ENCODE measurements around the gene TMEM130. TPM values are rescaled to one million over a fixed set of nuclear protein-coding genes. Genes with fewer than 3 reads are reported as not detected.
"Not testable (repeated sequence)": the region's sequence is repeated elsewhere in the genome, so short reads cannot be mapped to it uniquely, and the experiment has no call there.

The TMEM130 gene
- total and polyA plus RNA-seq, 2 experiments from 2014 or later, result 1.5 to 2.0 TPM

- H3K4me3 ChIP-seq; ATAC-seq; H3K36me3 ChIP-seq (ENCODE audit: insufficient read depth); H3K9me3 Mint-ChIP-seq; H3F3A ChIP-seq (replicated peaks; ENCODE audit: low read depth); H3K79me2 ChIP-seq (replicated peaks; ENCODE audit: insufficient read depth); H4K20me1 ChIP-seq (replicated peaks; ENCODE audit: insufficient read depth); H3K27ac Mint-ChIP-seq; H3K27ac ChIP-seq (ENCODE audit: low read depth); H3K4me1 ChIP-seq (ENCODE audit: insufficient read depth); H2AFZ ChIP-seq; H3K4me3 Mint-ChIP-seq; H3K36me3 Mint-ChIP-seq (ENCODE audit: low read depth); H3K9me2 ChIP-seq (ENCODE audit: insufficient read depth); H3K4me2 ChIP-seq; DNase-seq (ENCODE audit: low spot score): not testable (repeated sequence)
- peaks cover 19% of the 10 kb centered on the region for H3K27me3 Mint-ChIP-seq (ENCODE audit: insufficient read depth, low read depth, poor library complexity)
- peaks cover 12% of the 10 kb centered on the region; the same call in 2 of the 3 replicates for H3K4me1 Mint-ChIP-seq
- H3K27me3 ChIP-seq (ENCODE audit: insufficient read depth), result peaks cover 23% of the 10 kb centered on the region
These were observed 3.8 kb upstream of the TMEM130 start for GRCh38 chr7:98873610-98874009.

DNA sequence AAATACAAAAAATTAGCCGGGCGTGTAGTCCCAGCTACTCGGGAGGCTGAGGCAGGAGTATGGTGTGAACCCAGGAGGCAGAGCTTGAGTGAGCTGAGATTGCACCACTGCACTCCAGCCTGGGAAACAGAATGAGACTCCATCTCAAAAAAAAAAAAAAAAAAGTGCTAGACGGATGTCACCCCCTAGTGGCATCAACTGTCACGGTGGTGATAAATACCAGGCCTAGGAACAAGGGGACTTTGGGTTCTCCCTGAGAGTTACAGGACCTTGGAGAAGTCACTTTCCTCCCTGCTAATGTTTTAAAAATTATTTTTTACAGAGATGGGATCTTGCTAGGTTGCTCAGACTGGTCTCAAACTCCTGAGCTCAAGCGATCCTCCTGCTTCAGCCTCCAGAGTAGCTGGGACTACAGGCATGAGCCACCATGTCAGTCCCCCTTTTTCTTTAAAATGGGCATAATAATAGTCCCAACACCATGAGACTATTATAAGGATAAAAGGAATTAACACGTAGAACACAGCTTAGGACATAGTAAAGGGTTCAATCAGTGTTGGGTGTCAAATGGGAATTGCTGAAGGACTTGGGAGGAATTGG, 2.6 kb upstream of the TMEM130 start:
- no peaks in the 10 kb centered on the region for H3K9me2 ChIP-seq (ENCODE audit: insufficient read depth)
- Mint-ChIP-seq H3K27me3 (ENCODE audit: insufficient read depth, low read depth, poor library complexity) (peaks cover 14% of the 10 kb centered on the region), H3K4me1 (peaks cover 7% of the 10 kb centered on the region; the same call in 2 of the 3 replicates), H3K27ac (no peak overlapping the region), H3K9me3 (no peaks in the 10 kb centered on the region), H3K4me3 (no peak overlapping the region), H3K36me3 (ENCODE audit: low read depth) (no peaks in the 10 kb centered on the region)
- no peak for ATAC-seq
- H3K4me3 ChIP-seq, result no peak overlapping the region
- H3K4me1 ChIP-seq (ENCODE audit: insufficient read depth), result peaks cover 10% of the 10 kb centered on the region; the same call in 1 of the 2 replicates
- H3K27ac ChIP-seq (ENCODE audit: low read depth), result no peak overlapping the region
- peak; percentile 67 for DNase-seq (ENCODE audit: low spot score)
- no peak overlapping the region for H3K4me2 ChIP-seq
- no peaks in the 10 kb centered on the region for H3K79me2 ChIP-seq (replicated peaks; ENCODE audit: insufficient read depth)
- peak; percentile 61 to 64 for TF ChIP-seq CTCF (conservative IDR thresholded peaks at IDR 0.05; ENCODE audit: low read depth in 2 of 2)
- TF ChIP-seq, protein P1, sequence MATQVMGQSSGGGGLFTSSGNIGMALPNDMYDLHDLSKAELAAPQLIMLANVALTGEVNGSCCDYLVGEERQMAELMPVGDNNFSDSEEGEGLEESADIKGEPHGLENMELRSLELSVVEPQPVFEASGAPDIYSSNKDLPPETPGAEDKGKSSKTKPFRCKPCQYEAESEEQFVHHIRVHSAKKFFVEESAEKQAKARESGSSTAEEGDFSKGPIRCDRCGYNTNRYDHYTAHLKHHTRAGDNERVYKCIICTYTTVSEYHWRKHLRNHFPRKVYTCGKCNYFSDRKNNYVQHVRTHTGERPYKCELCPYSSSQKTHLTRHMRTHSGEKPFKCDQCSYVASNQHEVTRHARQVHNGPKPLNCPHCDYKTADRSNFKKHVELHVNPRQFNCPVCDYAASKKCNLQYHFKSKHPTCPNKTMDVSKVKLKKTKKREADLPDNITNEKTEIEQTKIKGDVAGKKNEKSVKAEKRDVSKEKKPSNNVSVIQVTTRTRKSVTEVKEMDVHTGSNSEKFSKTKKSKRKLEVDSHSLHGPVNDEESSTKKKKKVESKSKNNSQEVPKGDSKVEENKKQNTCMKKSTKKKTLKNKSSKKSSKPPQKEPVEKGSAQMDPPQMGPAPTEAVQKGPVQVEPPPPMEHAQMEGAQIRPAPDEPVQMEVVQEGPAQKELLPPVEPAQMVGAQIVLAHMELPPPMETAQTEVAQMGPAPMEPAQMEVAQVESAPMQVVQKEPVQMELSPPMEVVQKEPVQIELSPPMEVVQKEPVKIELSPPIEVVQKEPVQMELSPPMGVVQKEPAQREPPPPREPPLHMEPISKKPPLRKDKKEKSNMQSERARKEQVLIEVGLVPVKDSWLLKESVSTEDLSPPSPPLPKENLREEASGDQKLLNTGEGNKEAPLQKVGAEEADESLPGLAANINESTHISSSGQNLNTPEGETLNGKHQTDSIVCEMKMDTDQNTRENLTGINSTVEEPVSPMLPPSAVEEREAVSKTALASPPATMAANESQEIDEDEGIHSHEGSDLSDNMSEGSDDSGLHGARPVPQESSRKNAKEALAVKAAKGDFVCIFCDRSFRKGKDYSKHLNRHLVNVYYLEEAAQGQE (IDR thresholded peaks at IDR 0.05; ENCODE audit: unreplicated experiment), result no peak
- H3F3A ChIP-seq (replicated peaks; ENCODE audit: low read depth), result no peaks in the 10 kb centered on the region
- no peak overlapping the region for H2AFZ ChIP-seq
- no peaks in the 10 kb centered on the region for H4K20me1 ChIP-seq (replicated peaks; ENCODE audit: insufficient read depth)
- H3K36me3 ChIP-seq (ENCODE audit: insufficient read depth), result no peaks in the 10 kb centered on the region
- peaks cover 30% of the 10 kb centered on the region for H3K27me3 ChIP-seq (ENCODE audit: insufficient read depth)
